SK-N-SH treated with all-trans-retinoic acid at 6 μM for 48 hours (cell line): ENCODE data around the gene HLCS.

Experiments
- PATZ1 ChIP-seq: fragments of 250-450 bp; sonication (Bioruptor Pico); IDR thresholded peaks from 2 replicates; pipeline ENCODE4 v1.8.0; 2020; ENCODE audit warnings: mild to moderate bottlenecking, moderate library complexity, borderline replicate concordance
- PPARA ChIP-seq: fragments of 250-450 bp; sonication (Bioruptor Pico); IDR thresholded peaks from 2 replicates; pipeline ENCODE4 v1.5.0; 2020; ENCODE audit warnings: mild to moderate bottlenecking, borderline replicate concordance

- TF ChIP-seq PATZ1 (CRISPR knock-in tag), result no peak
- no peak for TF ChIP-seq PPARA
These were observed 127.3 kb downstream of the HLCS start for GRCh38 chr21:36839123-36839522.
